ENCODE results near the gene TBX4.
"Not testable (repeated sequence)": the region's sequence is repeated elsewhere in the genome, so short reads cannot be mapped to it uniquely, and the experiment has no call there.

Gene TBX4

DNA sequence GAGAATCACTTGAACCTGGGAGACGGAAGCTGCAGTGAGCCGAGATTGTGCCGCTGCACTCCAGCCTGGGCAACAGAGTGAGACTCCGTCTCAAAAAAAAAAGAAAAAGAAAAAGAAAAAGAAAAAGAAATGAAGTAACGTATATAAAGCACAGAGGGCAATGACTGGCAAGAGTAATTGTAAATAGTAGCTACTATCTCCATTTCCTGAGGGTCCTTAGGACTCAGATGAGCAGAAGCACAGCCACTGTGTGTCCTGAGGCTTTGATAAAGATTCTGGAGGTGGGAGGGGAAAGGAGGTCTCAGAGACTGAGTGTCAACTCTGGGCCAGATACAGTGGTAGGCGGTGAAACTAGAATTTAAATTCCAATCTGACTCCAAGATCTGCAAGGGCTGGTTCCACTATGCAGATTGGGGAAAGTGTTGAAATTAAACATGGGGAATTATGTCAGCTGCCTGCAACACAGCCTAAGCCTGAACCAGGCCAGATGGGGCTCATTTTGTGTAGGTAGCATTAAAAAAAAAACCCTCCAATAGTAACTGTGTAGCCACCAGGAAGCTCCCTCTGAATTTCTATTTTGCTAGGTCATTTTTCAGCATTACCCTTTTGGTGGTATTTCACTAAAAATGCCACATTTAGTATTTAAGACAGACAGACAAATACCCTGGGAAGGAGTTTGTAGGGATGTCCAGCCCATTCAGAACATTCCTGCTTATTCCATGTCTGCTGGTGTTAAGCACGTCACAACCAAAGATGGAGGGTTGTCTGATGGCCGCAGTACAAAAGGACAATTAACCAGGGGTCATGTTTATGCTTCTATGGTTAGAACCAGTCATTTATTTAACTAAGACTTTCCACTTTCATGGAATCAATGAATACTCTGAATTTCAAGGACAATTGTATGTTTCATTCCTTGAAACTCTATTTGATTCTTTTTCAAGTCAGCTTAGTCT, 46.1 kb downstream of the TBX4 start:
- no peak for DNase-seq (ENCODE audit: low read depth in 2 of 2)

DNA sequence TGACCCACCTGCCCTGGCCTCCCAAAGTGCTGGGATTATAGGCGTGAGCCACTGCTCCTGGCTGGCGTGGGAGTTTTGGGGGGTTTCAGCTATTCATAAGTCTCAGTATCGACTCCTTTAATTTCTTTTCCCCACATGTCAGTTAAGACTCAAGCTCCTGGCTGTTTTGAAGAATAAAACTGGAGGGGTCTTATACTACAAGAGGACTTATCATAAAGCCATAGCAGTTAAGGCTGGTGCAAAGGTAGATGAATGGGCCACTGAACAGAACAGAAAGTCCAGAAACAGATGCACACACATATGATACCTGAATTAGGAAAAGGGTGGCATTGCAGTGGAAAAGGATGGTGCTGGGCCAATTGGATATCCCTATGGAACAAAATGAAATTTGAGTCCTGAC, 47.4 kb downstream of the TBX4 start:
- no peak for DNase-seq (ENCODE audit: low read depth in 2 of 2)

DNA sequence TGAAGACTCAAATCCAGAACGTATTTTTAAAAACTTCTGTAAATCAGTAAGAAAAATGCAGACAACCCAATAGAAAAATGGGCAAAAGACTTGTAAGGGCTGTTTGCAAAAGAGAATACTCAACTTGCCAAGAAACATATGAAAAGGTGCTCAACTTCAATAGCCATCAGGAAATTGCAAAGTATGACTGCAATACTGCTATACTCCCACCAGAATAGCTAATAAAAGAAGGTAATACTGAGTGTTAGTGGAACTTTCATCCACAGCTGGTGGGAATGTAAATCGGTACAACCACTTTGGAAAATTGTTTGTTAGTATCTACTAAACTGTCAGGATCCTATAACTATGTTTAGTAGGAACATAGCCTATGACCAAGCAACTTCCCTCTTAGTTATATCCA, 48.1 kb downstream of the TBX4 start:
- DNase-seq (ENCODE audit: low read depth in 2 of 2) = no peak

DNA sequence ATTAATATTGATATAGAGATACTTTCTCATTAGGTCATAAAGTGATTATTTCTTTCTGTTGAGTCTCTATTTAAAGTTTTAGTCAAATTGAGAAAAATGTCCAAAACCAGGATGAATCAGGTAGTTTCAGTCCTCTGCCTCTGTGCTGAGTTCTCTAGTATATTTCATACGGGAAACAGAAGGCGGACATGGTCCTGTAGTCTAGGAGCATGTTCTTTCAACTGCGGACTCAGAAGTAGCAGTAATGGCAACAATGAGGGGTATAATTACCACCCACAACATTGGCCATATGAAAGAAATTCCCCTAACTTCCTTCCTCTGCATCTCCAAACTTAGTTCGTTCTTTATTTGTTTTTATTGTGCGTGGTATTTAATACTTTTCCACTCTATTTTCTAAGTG, 50.1 kb downstream of the TBX4 start:
- no peak for DNase-seq (ENCODE audit: low read depth in 2 of 2)

DNA sequence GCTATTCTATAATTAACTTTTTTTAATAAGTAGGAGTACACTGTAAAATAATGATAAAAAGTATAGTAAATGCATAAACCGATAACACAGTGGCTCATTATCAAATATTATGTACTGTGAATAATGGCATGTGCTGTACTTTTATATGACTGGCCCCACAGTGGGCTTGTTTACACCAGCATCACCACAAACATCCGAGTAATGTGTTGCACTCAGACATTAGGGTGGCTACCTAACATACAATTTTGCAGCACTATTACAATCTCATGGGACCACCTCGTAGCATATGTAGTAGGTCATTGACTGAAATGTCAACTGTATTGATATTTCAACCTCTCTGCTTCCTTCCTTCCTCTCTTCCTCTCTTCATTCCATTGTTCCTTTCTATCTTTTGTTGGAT, 51.7 kb downstream of the TBX4 start:
- no peak for DNase-seq (ENCODE audit: low read depth in 2 of 2)

DNA sequence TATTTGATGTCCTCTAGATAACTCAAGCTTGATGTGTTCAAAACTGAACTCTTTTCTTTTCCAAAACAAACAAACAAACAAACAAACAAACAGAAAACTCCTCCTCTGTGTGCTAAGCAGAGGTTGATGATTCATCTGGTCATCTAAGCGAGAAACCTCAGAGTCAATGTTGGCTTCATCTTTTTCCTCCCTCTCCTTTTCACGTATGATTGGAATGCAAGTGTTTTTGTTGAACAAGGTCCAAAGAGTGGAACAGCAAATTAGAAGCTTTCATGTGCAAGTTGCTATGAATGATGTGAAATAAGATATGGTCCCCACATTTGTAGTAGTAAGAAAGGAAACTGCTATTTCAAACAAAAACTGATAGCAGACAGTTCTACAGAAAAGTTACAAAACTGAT, 52.5 kb downstream of the TBX4 start:
- no peak for DNase-seq (ENCODE audit: low read depth in 2 of 2)

DNA sequence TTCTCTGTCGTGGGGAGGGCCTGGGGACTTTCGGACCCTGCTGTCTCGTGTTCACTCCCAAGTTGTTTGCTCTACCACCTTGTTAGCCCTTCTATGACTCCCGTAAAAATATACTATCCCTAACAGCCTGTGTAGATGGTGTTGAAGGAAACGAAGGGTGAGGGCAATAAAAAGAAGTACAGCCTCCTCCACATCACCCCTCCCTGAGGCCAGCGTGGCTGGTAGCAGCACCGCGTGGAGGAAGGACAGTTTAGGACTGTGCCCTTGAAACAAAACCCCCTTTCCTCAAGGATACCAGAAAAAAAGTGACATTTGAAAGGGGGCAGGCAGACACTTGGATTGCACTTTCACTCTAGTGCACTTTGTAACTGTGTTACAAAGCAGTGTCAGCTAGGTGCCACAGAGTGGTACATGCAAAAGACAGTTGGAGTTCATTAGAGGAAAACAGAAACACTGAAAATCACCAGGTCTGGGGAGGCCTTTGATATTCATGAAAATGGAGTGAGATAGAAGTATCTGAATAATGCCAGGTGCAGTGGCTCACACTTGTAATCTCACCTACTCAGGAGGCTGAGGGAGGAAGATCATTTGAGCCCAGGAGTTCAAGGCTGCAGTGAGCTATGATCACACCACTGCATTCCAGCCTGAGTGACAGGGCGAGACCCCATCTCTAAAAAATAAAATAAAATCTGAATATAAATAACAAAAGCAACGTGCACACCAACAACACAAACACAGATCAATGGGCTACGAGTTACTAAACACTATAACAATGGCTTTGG, 53.8 kb downstream of the TBX4 start:
- no peak for DNase-seq (ENCODE audit: low read depth in 2 of 2)

DNA sequence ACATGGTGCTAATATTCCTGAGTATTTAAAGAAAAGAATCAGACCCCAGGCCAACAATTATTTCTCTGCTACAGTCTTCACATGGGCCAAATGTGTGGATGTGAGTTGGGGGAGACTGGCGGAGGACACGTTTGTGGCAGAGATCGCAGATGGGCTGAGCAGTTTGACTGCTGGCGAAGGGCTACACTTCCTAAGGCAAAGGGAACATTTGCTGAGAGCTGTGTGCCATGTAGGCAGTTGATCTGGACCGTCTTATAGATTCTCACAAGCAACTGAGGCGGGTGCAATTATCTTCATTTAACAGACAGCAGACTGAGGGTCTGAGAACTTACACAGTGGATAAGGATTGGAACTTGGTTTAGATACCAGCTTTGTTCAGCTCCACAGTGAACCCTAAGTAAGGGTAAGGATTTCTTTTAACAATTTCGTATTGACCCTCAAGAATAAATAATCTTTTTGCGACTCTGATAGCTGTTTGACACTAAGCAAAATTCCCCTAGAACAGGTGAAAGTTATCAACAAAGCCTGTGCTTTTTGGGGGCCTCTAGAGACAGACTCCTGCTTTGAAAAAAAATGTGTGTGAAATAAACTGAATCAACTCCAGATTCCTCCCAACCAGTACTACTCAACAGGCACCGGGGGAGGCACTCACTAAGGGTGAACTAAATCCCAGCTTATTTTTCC, 55.3 kb downstream of the TBX4 start:
- DNase-seq (ENCODE audit: low read depth in 2 of 2) = no peak

DNA sequence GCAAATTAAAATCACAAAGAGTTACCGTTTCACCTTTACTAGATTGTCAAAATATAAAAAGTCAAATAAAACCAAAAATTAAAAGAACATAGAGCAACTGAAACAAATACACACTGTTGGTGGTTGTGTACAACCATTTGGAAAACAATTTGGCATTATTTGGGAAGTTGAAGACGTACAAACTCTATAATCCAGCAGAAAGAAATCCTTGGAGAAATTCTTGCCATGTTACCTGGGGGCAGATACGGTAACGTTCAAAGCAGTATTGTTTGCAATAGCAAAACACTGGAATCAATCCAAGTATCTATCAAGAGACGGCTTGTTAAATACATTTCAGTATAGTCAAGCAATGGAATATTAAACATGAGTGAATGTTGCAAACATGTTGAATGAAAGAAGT, 56.7 kb downstream of the TBX4 start:
- DNase-seq (ENCODE audit: low read depth in 2 of 2) = no peak

DNA sequence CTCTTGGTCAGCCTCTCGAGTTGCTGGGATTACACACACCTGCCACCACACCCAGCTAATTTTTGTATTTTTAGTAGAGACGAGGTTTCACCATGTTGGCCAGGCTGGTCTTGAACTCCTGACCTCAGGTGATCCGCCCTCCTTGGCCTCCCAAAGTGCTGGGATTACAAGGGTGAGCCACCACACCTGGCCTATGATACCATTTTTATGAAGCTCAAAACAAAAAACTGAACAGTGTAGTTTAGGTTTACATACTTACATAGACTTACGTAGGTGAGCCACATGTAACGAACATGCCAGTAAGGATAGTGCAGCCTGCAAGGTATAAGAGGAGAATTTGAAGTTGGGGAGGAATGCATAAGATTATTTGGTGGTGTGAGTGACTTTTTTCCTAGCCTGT, 57.2 kb downstream of the TBX4 start:
- DNase-seq (ENCODE audit: low read depth in 2 of 2) = not testable (repeated sequence)

DNA sequence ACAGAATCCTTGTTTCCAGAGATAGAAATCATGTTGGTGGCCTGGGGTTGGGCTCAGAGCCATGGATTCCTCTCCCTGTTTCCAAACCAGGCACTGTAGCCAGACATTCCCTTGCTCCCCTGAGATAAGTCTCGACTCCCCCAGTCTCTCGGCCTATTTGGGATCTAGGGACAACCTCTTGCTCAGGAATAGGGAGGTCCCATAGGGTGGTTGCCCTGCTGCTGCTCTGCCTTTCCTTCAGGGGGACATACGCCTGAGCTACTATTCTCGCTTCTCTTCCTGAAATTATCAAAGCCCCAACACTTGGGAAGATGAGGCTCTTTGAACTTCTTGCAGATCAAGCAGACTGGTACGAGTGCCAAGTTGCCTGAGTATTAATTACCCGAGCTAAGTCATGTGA, 58.0 kb downstream of the TBX4 start:
- DNase-seq (ENCODE audit: low read depth in 2 of 2) = no peak

DNA sequence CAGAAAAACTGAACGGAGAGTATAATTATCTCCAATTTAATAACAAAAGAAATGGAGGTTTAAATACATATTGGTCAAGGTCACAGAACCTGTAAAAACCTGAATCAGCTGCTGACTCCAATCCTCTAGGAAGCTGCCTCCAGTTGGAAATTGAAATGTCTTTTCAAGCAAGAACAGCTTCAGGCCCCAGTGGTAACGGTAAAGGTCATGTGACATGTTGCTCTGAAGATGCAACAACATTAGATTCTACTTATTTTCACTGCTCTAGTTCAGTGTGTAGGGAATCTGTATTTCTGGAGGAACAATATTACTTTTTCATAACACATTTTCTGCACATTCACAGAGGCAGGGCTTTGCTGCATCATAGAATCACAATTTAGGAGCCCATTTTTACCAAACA, 58.8 kb downstream of the TBX4 start:
- no peak for DNase-seq (ENCODE audit: low read depth in 2 of 2)

DNA sequence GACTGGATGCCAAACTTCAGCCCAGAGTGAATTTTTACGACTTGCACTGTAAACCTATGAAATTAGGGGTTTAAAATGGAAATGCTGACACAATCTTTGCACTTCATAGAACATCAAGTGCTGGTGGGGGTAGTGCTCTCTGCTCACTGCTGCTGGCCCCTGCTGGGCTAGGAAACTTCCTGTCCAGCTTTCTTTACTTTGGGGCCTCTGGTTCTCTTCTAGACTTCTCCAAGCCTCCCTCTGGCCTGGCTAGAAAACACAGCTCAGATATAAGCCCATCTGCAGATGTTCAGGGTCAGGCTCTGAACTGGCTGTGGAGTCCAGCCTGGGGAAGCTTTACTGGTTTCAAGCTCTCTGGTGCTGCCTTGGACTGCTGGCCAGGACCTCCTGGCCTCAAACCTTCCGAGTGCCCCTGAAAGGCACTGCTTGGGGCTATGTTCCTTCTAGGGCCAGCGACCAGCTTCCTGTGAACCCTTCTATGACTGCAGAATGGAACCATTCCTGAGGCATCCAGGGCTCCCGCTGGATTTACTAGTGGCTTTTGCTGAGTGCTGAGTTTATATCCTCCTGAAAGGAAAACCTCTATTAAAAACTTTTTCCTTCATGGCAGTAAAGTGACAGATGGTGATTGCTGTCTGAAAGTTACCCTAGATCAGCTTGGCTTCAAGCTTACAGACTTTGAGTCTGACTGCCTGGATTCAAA, 59.4 kb downstream of the TBX4 start:
- DNase-seq (ENCODE audit: low read depth in 2 of 2) = no peak

DNA sequence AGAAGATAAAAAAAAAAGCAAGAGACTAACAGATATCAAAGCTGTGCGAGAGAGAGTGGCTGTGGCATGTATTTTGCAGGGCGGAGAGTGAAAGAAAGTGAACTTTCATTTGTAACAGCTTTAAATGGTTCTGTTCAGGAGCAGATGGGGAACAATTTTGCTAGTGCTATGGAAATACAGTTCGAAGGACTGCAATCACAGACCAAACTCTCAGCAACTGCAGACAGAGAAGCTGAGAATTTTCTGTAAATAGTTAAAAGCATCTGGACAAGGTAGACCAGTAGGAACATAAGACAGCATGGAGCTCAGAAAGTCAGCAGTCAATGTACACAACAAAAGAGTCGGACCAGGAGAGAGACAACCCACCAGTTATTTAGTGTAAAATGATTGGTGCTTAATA, 62.3 kb downstream of the TBX4 start:
- no peak for DNase-seq (ENCODE audit: low read depth in 2 of 2)

DNA sequence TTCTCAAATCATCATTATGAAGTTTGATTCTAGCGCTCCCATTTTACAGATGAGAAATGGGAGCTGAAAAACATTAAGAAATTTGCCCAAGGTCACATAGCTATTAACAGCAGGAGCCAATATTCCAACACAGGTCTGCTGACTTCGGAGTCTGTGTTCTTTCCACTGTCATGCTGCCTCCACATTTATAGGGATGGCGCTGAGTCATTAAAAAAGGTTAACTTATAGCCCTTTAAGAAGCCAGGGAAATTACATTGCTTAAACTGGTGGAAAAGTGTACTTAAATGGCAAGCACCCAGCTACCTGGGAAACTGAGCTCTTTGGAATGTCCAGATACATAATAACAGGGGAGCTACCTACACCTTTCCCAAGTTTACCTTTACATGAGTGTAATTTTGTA, 65.0 kb downstream of the TBX4 start:
- DNase-seq (ENCODE audit: low read depth in 2 of 2) = no peak

DNA sequence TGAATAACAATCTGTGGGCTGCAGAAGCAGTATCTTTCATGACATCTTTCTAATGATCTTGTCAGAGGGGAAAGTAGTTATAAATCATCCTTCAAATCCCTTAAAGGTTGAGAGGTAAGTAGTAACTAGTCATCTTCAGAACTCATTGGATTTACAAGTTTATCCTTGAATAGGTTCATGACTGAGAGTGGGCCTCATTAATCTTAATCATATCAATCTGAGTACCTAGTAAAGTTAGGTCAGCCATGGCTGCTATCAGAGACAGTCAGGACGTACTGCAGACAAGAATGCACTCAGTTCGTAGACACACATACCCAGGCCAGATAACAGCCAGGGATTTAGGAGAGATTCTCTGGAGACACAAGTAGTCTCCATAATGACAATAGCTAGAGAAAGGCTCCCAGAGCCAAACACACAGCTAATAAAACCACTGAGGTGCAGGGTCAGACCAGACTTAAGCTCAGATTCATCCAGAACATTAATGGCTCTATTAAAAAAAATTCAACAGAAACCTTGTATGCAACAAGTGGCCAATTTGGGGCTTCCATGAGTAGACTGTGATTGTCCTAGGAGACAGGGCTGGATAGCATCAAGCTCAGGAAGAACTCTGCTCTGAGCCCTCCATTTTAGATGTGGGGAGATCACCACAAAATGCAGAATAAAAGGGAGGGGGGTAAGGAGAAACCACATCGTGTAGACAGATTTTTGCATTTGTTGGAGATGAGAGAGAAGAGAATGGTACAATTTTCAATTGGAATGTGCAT, 65.8 kb downstream of the TBX4 start:
- no peak for DNase-seq (ENCODE audit: low read depth in 2 of 2)

DNA sequence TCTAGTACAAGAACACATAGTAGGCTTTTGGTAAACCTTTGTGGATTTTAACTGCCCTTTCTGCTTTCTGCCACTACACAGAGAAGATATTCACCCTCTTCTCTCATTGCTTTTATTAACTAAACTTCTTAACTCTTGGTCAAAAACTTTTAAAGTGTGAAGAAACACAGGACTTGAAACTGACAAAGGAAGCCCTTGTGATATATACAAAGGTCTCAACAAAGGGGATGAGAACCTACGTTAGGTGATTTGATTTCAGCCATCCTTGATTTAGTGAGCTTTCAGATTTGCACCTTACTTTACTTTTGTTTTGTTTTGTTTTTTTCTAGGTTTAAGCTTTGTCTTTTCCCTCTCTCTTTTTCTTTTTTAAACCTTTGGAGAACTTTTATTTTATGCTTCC, 66.9 kb downstream of the TBX4 start:
- no peak for DNase-seq (ENCODE audit: low read depth in 2 of 2)

DNA sequence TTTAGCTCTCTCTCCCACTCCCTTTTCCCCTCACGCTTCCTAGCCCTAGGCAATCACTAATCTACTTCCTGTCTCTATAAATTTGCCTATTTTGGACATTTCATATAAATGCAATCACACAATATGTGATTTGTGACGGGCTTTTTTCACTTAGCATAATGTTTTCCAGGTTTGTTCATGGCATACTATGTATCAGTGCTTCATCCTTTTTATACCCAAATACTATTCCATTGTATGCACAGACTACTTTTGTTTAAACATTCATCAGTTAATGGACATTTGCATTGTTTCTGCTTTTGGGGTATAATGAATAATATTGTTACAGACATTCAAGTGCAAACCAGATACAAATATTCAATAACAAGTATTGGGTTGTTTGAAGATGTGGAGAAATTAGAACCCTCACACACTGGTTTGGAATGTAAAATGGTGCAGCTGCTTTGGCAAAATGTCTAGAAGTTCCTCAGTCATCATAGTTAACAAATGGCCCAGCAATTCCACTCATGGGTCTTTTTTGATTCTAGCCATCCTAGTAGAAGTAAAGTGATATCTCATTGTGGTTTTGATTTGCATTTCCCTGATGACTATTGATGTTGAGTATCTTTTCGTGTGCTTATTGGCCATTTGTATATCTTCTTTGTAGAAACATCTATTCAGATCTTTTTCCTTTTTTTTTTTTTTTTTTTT, 67.7 kb downstream of the TBX4 start:
- DNase-seq (ENCODE audit: low read depth in 2 of 2) = no peak

DNA sequence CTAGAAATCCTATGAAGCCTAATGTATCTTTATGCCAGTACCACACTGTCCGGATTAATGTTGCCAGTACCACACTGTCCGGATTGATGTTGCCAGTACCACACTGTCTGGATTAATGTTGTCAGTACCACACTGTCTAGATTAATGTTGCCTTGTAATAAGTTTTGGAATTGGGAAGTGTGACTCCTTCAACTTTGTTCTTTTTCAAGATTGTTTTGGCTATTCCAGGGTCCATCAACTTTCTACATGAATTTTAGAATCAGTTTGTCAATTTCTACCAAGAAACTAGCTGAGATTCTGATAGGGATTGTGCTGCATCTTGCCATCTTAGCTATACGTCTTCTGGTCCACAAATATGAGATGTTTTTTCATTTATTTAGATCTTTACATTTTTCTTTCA, 68.7 kb downstream of the TBX4 start:
- no peak for DNase-seq (ENCODE audit: low read depth in 2 of 2)

DNA sequence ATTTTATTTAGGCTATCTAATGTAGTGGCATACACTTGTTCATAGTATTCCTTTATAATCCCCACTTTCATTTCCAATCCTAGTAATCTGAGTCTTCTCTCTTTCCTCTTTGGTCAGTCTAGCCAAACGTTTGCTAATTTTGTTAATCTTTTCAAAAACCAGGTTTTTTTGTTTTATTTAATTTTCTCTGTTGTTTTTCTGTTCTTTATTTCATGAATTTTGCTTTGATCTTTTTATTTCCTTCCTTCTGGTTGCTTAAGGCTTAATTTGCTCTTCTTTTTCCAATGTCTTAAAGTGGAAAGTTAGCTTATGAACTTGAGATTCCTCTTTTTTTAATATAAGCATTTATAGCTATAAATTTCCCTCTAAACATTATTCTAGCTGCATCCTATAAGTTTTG, 69.9 kb downstream of the TBX4 start:
- DNase-seq (ENCODE audit: low read depth in 2 of 2) = no peak

DNA sequence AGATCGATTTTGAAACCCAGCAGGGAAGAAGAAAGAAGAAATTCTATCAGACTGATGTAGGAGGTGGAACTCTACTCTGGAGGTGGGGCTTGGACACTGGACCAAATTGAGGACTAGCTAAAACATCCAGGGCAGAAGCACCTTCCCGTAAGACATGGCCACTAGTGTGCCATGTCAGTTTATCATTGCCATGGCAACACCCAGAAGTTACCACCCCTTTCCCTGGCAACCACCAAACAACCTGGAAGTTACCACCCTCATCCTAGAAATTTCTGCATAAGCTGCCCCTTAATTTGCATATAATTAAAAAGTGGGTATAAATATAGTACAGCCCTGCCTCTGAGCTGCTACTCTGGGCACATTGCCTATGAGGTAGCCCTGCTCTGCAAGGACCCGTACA, 72.1 kb downstream of the TBX4 start:
- DNase-seq (ENCODE audit: low read depth in 2 of 2) = no peak

Data from stimulated activated CD8-positive, alpha-beta memory T cell treated with anti-CD3 and anti-CD28 coated beads, Interleukin-15, amount 100 ng/mL, for 4 hours (primary cell).